H1 (cell line): ENCODE data around the gene CNFN. TPM values are rescaled to one million over a fixed set of nuclear protein-coding genes. Genes with fewer than 3 reads are reported as not detected.

Source experiments
- GTF2F1 ChIP-seq: IDR thresholded peaks from 2 replicates; pipeline ENCODE4 v1.6.1; 2012; ENCODE audit warnings: low read depth, low read length, improper control_type of control experiment, borderline replicate concordance
- HDAC6 ChIP-seq: IDR thresholded peaks from one replicate; pipeline ENCODE4 v1.7.1; 2012; ENCODE audit warnings: low read depth, mild to moderate bottlenecking, inconsistent platforms, low read length, moderate library complexity
- RAD21 ChIP-seq, 2 experiments: IDR thresholded peaks in 1 of 2; conservative IDR thresholded peaks in 1 of 2; 2 replicates each; pipeline ENCODE4 v1.6.1; 2011; ENCODE audit warnings: low read depth in 2 of 2, low read length in 2 of 2, improper control_type of control experiment in 1 of 2, inconsistent platforms in 1 of 2, mild to moderate bottlenecking in 1 of 2, moderate library complexity in 1 of 2
- RFX5 ChIP-seq: IDR thresholded peaks from 2 replicates; pipeline ENCODE4 v1.6.1; 2011; ENCODE audit warnings: low read depth, low read length, improper control_type of control experiment, borderline replicate concordance
- SAP30 ChIP-seq: fragments of 300-600 bp; sonication (generic); IDR thresholded peaks from 2 replicates; pipeline ENCODE4 v1.7.1; 2012; ENCODE audit warnings: low read length, moderate library complexity, mild to moderate bottlenecking, inconsistent platforms; ENCODE audit not compliant: insufficient read depth, insufficient replicate concordance
- SP1 ChIP-seq: IDR thresholded peaks from 2 replicates; pipeline ENCODE4 v1.6.1; 2011; ENCODE audit warnings: low read depth, low read length
- TBP ChIP-seq: IDR thresholded peaks from 2 replicates; pipeline ENCODE4 v1.6.1; 2011; ENCODE audit warnings: low read depth, low read length, improper control_type of control experiment
- polyA plus RNA-seq, 7 experiments: library from polyadenylated mRNA; depleted of rRNA in 3 of 7; stranded (reverse) in 5 of 7; unstranded in 2 of 7; fragments of >200 nt in 5 of 7; fragments of 200-250 nt in 2 of 7; gene quantifications; 1 replicate in 5 of 7; 2 replicates in 1 of 7; 4 replicates in 1 of 7; pipeline versions ENCODE4 v1.2.1 to v1.2.3, GENCODE V29; 2011 to 2013; ENCODE audit warnings: missing spikeins in 2 of 7, mixed read lengths in 2 of 7
- total RNA-seq: library from RNA; stranded (reverse); fragmentation: NEBNext Ultra II Directional; extraction: Animal tissue kit (Norgen Biotek cat#: 25700); gene quantifications from 2 replicates; pipeline ENCODE4 v1.2.1, GENCODE V29; 2021
- TF ChIP-seq, protein P1 (sequence below): fragments of 300-600 bp; sonication (generic); IDR thresholded peaks from 2 replicates; pipeline ENCODE4 v1.7.1; 2012; ENCODE audit warnings: low read length, moderate library complexity, mild to moderate bottlenecking, inconsistent platforms; ENCODE audit not compliant: insufficient replicate concordance
- TF ChIP-seq, protein P2 (sequence below): IDR thresholded peaks from 2 replicates; pipeline ENCODE4 v1.6.1; 2012; ENCODE audit warnings: low read length, inconsistent platforms

The CNFN gene
- total and polyA plus RNA-seq, 2 of the 8 experiments (the other 6 are each of a cell fraction or from before 2014, with no cell fraction given), result 8.9 to 31.5 TPM

DNA sequence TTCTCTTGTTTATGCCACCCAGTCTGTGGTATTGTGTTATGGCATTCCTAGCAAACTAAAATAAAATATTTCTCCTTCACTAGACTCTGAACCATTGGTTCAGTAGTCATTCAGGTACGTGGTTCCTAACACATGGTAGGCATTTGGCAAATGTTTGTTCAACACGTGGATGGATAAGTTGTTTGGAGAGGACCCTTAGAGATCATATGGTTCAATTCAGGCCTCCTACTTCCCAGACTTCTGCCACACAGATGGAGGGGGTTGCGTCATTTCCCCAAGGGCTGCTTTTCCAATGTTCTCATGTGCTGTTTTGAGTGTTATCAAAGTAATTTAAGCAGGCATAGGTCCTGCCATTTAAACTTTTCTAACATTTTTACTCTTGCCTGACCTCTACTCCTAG lies 45.9 kb upstream of the CNFN start (continued):
- TF ChIP-seq, protein P1, sequence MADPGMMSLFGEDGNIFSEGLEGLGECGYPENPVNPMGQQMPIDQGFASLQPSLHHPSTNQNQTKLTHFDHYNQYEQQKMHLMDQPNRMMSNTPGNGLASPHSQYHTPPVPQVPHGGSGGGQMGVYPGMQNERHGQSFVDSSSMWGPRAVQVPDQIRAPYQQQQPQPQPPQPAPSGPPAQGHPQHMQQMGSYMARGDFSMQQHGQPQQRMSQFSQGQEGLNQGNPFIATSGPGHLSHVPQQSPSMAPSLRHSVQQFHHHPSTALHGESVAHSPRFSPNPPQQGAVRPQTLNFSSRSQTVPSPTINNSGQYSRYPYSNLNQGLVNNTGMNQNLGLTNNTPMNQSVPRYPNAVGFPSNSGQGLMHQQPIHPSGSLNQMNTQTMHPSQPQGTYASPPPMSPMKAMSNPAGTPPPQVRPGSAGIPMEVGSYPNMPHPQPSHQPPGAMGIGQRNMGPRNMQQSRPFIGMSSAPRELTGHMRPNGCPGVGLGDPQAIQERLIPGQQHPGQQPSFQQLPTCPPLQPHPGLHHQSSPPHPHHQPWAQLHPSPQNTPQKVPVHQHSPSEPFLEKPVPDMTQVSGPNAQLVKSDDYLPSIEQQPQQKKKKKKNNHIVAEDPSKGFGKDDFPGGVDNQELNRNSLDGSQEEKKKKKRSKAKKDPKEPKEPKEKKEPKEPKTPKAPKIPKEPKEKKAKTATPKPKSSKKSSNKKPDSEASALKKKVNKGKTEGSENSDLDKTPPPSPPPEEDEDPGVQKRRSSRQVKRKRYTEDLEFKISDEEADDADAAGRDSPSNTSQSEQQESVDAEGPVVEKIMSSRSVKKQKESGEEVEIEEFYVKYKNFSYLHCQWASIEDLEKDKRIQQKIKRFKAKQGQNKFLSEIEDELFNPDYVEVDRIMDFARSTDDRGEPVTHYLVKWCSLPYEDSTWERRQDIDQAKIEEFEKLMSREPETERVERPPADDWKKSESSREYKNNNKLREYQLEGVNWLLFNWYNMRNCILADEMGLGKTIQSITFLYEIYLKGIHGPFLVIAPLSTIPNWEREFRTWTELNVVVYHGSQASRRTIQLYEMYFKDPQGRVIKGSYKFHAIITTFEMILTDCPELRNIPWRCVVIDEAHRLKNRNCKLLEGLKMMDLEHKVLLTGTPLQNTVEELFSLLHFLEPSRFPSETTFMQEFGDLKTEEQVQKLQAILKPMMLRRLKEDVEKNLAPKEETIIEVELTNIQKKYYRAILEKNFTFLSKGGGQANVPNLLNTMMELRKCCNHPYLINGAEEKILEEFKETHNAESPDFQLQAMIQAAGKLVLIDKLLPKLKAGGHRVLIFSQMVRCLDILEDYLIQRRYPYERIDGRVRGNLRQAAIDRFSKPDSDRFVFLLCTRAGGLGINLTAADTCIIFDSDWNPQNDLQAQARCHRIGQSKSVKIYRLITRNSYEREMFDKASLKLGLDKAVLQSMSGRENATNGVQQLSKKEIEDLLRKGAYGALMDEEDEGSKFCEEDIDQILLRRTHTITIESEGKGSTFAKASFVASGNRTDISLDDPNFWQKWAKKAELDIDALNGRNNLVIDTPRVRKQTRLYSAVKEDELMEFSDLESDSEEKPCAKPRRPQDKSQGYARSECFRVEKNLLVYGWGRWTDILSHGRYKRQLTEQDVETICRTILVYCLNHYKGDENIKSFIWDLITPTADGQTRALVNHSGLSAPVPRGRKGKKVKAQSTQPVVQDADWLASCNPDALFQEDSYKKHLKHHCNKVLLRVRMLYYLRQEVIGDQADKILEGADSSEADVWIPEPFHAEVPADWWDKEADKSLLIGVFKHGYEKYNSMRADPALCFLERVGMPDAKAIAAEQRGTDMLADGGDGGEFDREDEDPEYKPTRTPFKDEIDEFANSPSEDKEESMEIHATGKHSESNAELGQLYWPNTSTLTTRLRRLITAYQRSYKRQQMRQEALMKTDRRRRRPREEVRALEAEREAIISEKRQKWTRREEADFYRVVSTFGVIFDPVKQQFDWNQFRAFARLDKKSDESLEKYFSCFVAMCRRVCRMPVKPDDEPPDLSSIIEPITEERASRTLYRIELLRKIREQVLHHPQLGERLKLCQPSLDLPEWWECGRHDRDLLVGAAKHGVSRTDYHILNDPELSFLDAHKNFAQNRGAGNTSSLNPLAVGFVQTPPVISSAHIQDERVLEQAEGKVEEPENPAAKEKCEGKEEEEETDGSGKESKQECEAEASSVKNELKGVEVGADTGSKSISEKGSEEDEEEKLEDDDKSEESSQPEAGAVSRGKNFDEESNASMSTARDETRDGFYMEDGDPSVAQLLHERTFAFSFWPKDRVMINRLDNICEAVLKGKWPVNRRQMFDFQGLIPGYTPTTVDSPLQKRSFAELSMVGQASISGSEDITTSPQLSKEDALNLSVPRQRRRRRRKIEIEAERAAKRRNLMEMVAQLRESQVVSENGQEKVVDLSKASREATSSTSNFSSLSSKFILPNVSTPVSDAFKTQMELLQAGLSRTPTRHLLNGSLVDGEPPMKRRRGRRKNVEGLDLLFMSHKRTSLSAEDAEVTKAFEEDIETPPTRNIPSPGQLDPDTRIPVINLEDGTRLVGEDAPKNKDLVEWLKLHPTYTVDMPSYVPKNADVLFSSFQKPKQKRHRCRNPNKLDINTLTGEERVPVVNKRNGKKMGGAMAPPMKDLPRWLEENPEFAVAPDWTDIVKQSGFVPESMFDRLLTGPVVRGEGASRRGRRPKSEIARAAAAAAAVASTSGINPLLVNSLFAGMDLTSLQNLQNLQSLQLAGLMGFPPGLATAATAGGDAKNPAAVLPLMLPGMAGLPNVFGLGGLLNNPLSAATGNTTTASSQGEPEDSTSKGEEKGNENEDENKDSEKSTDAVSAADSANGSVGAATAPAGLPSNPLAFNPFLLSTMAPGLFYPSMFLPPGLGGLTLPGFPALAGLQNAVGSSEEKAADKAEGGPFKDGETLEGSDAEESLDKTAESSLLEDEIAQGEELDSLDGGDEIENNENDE, result no peak
- TF ChIP-seq TBP (no peak), RAD21 (IDR thresholded peaks at IDR 0.05 in 1 of 2, conservative IDR thresholded peaks at IDR 0.05 in 1 of 2; ENCODE audit: low read depth in 2 of 2, low read length in 2 of 2) (no peak), SP1 (no peak), HDAC6 (no peak), GTF2F1 (no peak), SAP30 (no peak), RFX5 (no peak)
- TF ChIP-seq, protein P2, sequence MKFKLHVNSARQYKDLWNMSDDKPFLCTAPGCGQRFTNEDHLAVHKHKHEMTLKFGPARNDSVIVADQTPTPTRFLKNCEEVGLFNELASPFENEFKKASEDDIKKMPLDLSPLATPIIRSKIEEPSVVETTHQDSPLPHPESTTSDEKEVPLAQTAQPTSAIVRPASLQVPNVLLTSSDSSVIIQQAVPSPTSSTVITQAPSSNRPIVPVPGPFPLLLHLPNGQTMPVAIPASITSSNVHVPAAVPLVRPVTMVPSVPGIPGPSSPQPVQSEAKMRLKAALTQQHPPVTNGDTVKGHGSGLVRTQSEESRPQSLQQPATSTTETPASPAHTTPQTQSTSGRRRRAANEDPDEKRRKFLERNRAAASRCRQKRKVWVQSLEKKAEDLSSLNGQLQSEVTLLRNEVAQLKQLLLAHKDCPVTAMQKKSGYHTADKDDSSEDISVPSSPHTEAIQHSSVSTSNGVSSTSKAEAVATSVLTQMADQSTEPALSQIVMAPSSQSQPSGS, result no peak
